ENCODE measurements around the gene ZNF529.
A peak's percentile ranks its signal among the peaks of the same experiment; 100 is the strongest.
"Not testable (repeated sequence)": the region's sequence is repeated elsewhere in the genome, so short reads cannot be mapped to it uniquely, and the experiment has no call there.

ZNF529 gene

GRCh38 chr19:36573020-36573894 is at the start of gene ZNF529:
TSS of gene ZNF529 (minus strand) at chr19:36573292. CDS start at chr19:36572346, 946 bp downstream.
- DNase-seq, result peak in 1 of 2 experiments; percentile 70

GRCh38 chr19:36605877-36606478 is 32.9 kb upstream of the ZNF529 start:
- DNase-seq, result peak in 1 of 2 experiments; percentile 10

- DNase-seq, result peak in 1 of 2 experiments; percentile 10
These were observed 32.2 kb upstream of the ZNF529 start, which contains the start of gene ZNF382 for GRCh38 chr19:36605101-36605876. TSS of gene ZNF382 (plus strand) at chr19:36605313. CDS start at chr19:36609915, 4,602 bp downstream.

GRCh38 chr19:36604656-36605100 is 31.6 kb upstream of the ZNF529 start:
- no peak for DNase-seq

- not testable (repeated sequence) for DNase-seq
These were observed 29.6 kb upstream of the ZNF529 start for GRCh38 chr19:36602681-36603080.

- no peak for DNase-seq
These were observed 6.2 kb upstream of the ZNF529 start for GRCh38 chr19:36579255-36579654.

- no peak for DNase-seq
These were observed 4.3 kb upstream of the ZNF529 start for GRCh38 chr19:36577271-36577996.

- no peak for DNase-seq
These were observed 1.6 kb upstream of the ZNF529 start for GRCh38 chr19:36574741-36575140.

- DNase-seq, result no peak
These were observed 1.0 kb upstream of the ZNF529 start for GRCh38 chr19:36573895-36574720.

- DNase-seq, result no peak
These were observed 486 bp downstream of the ZNF529 start for GRCh38 chr19:36572593-36573019.

- DNase-seq, result no peak
These were observed 8.7 kb downstream of the ZNF529 start for GRCh38 chr19:36564391-36564790.

GRCh38 chr19:36547001-36547732 is 25.9 kb downstream of the ZNF529 start:
- DNase-seq, result no peak

- no peak for DNase-seq
These were observed 44.1 kb downstream of the ZNF529 start for GRCh38 chr19:36528921-36529518.

- peak; percentile 68 to 95 for DNase-seq
These were observed 44.7 kb downstream of the ZNF529 start, which contains the start of gene ZNF260 for GRCh38 chr19:36528194-36528920. TSS of gene ZNF260 (minus strand) at chr19:36528271. CDS start at chr19:36515238, 13,033 bp downstream.

GRCh38 chr19:36527873-36528193 is 45.3 kb downstream of the ZNF529 start:
- DNase-seq, result no peak

- DNase-seq, result no peak
These were observed 45.8 kb downstream of the ZNF529 start for GRCh38 chr19:36527341-36527740.

GRCh38 chr19:36526581-36526980 is 46.5 kb downstream of the ZNF529 start:
- DNase-seq, result no peak

- no peak for DNase-seq
These were observed 48.5 kb downstream of the ZNF529 start for GRCh38 chr19:36524617-36525016.

GRCh38 chr19:36514012-36514612 is 59.0 kb downstream of the ZNF529 start:
- no peak for DNase-seq
